HEK293T (cell line): ENCODE measurements around the gene CCDC170.

Source experiments
- ARNT ChIP-seq: fragments of 450-650 bp; IDR thresholded peaks from 2 replicates; pipeline ENCODE4 v1.6.1; 2017; ENCODE audit warnings: mild to moderate bottlenecking
- BHLHE40 ChIP-seq: fragments of 450-650 bp; IDR thresholded peaks from 2 replicates; pipeline ENCODE4 v1.6.1; 2016; ENCODE audit warnings: mild to moderate bottlenecking, moderate library complexity, borderline replicate concordance
- ELF4 ChIP-seq: fragments of 450-650 bp; IDR thresholded peaks from 2 replicates; pipeline ENCODE4 v1.6.1; 2017; ENCODE audit warnings: antibody characterized with exemption
- FOXA1 ChIP-seq: fragments of 450-650 bp; IDR thresholded peaks from 2 replicates; pipeline ENCODE4 v1.6.1; 2016; ENCODE audit warnings: mild to moderate bottlenecking
- FOXK2 ChIP-seq: fragments of 450-650 bp; IDR thresholded peaks from 2 replicates; pipeline ENCODE4 v1.6.1; 2016; ENCODE audit warnings: mild to moderate bottlenecking
- FOXM1 ChIP-seq: fragments of 450-650 bp; IDR thresholded peaks from 2 replicates; pipeline ENCODE4 v1.6.1; 2017; ENCODE audit warnings: mild to moderate bottlenecking, borderline replicate concordance
- NFRKB ChIP-seq: fragments of 450-650 bp; IDR thresholded peaks from 2 replicates; pipeline ENCODE4 v1.6.1; 2016; ENCODE audit warnings: mild to moderate bottlenecking, moderate library complexity
- SP1 ChIP-seq: fragments of 450-650 bp; IDR thresholded peaks from 2 replicates; pipeline ENCODE4 v1.6.1; 2017
- SUZ12 ChIP-seq: fragments of 450-650 bp; IDR thresholded peaks from 2 replicates; pipeline ENCODE4 v1.6.1; 2016; ENCODE audit warnings: mild to moderate bottlenecking
- TARDBP ChIP-seq: fragments of 450-650 bp; IDR thresholded peaks from 2 replicates; pipeline ENCODE4 v1.6.1; 2016
- ZNF384 ChIP-seq: fragments of 450-650 bp; IDR thresholded peaks from 2 replicates; pipeline ENCODE4 v1.6.1; 2016
- TF ChIP-seq, protein P1 (sequence below): fragments of 450-650 bp; IDR thresholded peaks from 2 replicates; pipeline ENCODE4 v1.6.1; 2016

DNA sequence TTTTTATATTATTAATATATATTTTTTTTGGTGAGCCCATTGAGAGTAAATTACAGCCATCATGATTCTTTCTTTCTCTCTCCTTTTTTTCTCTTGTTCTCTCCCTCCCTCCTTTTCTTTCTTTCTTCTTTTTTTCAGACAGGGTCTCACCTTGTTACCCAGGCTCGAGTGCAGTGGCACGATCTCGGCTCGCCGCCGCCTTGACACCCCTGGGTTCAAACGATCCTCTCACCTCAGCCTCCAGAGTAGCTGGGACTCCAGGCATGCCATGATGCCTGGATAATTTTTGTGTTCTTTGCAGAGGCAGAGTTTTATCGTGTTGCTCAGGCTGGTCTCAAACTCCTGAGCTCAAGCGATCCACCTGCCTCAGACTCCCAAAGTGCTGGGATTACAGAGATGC is 1.6 kb downstream of the CCDC170 start:
- TF ChIP-seq SP1 (no peak), ELF4 (no peak), ARNT (no peak), BHLHE40 (no peak), ZNF384 (no peak), TARDBP (no peak), FOXA1 (no peak), FOXM1 (no peak), SUZ12 (no peak), NFRKB (no peak), FOXK2 (no peak)
- TF ChIP-seq, protein P1, sequence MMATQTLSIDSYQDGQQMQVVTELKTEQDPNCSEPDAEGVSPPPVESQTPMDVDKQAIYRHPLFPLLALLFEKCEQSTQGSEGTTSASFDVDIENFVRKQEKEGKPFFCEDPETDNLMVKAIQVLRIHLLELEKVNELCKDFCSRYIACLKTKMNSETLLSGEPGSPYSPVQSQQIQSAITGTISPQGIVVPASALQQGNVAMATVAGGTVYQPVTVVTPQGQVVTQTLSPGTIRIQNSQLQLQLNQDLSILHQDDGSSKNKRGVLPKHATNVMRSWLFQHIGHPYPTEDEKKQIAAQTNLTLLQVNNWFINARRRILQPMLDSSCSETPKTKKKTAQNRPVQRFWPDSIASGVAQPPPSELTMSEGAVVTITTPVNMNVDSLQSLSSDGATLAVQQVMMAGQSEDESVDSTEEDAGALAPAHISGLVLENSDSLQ, result no peak
